ENCODE results near the gene OR4K17. TPM values are rescaled to one million over a fixed set of nuclear protein-coding genes. Genes with fewer than 3 reads are reported as not detected.

The OR4K17 gene
- total and polyA plus RNA-seq, 5 experiments from 2014 or later = not detected

Other genes starting within 250 kb of the OR4K17 start
- gene OR4K2, start 235.6 kb upstream of the OR4K17 start, total RNA-seq = not detected
- not detected for gene OR4K2, start 235.6 kb upstream of the OR4K17 start, polyA plus RNA-seq
- gene OR4K5, start 190.1 kb upstream of the OR4K17 start, total RNA-seq = not detected
- gene OR4K5, start 190.1 kb upstream of the OR4K17 start, polyA plus RNA-seq = not detected
- not detected for gene OR4K1, start 179.8 kb upstream of the OR4K17 start, total RNA-seq
- gene OR4K1, start 179.8 kb upstream of the OR4K17 start, polyA plus RNA-seq = not detected
- gene OR4K15, start 135.1 kb upstream of the OR4K17 start, total RNA-seq = not detected
- gene OR4K15, start 135.1 kb upstream of the OR4K17 start, polyA plus RNA-seq = not detected
- not detected for gene OR4Q2, start 108.6 kb upstream of the OR4K17 start, total RNA-seq
- not detected for gene OR4Q2, start 108.6 kb upstream of the OR4K17 start, polyA plus RNA-seq
- gene OR4K14, start 91.4 kb upstream of the OR4K17 start, total RNA-seq = not detected
- gene OR4K14, start 91.4 kb upstream of the OR4K17 start, polyA plus RNA-seq = not detected
- gene OR4K13, start 74.7 kb upstream of the OR4K17 start, total RNA-seq = not detected
- not detected for gene OR4K13, start 74.7 kb upstream of the OR4K17 start, polyA plus RNA-seq
- gene OR4L1, start 50.7 kb upstream of the OR4K17 start, total RNA-seq = not detected
- gene OR4L1, start 50.7 kb upstream of the OR4K17 start, polyA plus RNA-seq = not detected
- gene OR4N5, start 28.1 kb downstream of the OR4K17 start, total RNA-seq = not detected
- gene OR4N5, start 28.1 kb downstream of the OR4K17 start, polyA plus RNA-seq = not detected
- not detected for gene OR11G2, start 80.2 kb downstream of the OR4K17 start, total RNA-seq
- gene OR11G2, start 80.2 kb downstream of the OR4K17 start, polyA plus RNA-seq = not detected
- not detected for gene OR11H6, start 113.0 kb downstream of the OR4K17 start, total RNA-seq
- gene OR11H6, start 113.0 kb downstream of the OR4K17 start, polyA plus RNA-seq = not detected
- not detected for gene OR11H7, start 118.2 kb downstream of the OR4K17 start, total RNA-seq
- not detected for gene OR11H7, start 118.2 kb downstream of the OR4K17 start, polyA plus RNA-seq
- gene OR11H4, start 128.5 kb downstream of the OR4K17 start, total RNA-seq = not detected
- not detected for gene OR11H4, start 128.5 kb downstream of the OR4K17 start, polyA plus RNA-seq
- gene TTC5, start 195.2 kb downstream of the OR4K17 start, total RNA-seq = 10 to 100 TPM; 22.8 to 23.5 TPM
- 10 to 100 TPM; 16.1 to 22.3 (median 18.7) TPM for gene TTC5, start 195.2 kb downstream of the OR4K17 start, polyA plus RNA-seq
- 10 to 100 TPM; 26.6 to 28.4 TPM for gene CCNB1IP1, start 222.5 kb downstream of the OR4K17 start, total RNA-seq
- 10 to 100 TPM; 15.7 to 21.6 (median 18.5) TPM for gene CCNB1IP1, start 222.5 kb downstream of the OR4K17 start, polyA plus RNA-seq
- gene PARP2, start 232.9 kb downstream of the OR4K17 start, total RNA-seq = 10 to 100 TPM; 21.6 to 22.9 TPM
- 10 to 100 TPM in 1 of 3 donors, 1 to 10 TPM in 2; 8.8 to 13.6 (median 9.6) TPM for gene PARP2, start 232.9 kb downstream of the OR4K17 start, polyA plus RNA-seq

Data from naive thymus-derived CD8-positive, alpha-beta T cell (primary cell).